ENCODE measurements around the gene ERICH6B.

GRCh38 chr13:45500492-45501174, 114.9 kb downstream of the ERICH6B start:
- TF ChIP-seq CTCF (conservative IDR thresholded peaks at IDR 0.05; ENCODE audit: low read length) = no peak
- no peak for TF ChIP-seq EZH2phosphoT487 (IDR thresholded peaks at IDR 0.05; ENCODE audit: borderline replicate concordance, low read depth, low read length)
